ENCODE results near the gene TLDC2.
"Not testable (repeated sequence)": the region's sequence is repeated elsewhere in the genome, so short reads cannot be mapped to it uniquely, and the experiment has no call there.

Gene TLDC2

DNA sequence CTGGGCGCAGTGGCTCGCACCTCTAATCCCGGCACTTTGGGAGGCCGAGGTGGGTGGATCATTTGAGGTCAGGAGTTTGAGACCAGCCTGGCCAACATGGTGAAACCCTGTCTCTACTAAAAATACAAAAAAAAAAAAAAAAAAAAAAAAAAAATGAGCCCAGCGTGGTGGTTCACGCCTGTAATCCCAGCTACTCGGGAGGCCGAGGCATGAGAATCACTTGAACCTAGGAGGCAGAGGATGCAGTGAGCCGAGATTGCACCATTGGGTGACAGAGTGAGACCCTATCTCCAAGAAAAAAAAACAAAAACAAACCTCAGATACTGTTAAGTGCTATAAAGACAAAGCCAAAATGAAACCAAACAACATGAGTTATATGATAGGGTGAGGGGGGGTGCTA, 34.9 kb upstream of the TLDC2 start:
- not testable (repeated sequence) for H3K18ac ChIP-seq (ENCODE audit: low read depth in 1 of 2, low read length in 2 of 2); H4K91ac ChIP-seq (ENCODE audit: low read length); H2BK120ac ChIP-seq (ENCODE audit: low read depth, low read length); H3K9ac ChIP-seq (ENCODE audit: low read length); H3K9me3 ChIP-seq (ENCODE audit: control insufficient read depth, low read length); H4K8ac ChIP-seq (ENCODE audit: low read length); H3K14ac ChIP-seq (ENCODE audit: low read length in 2 of 2); H2AFZ ChIP-seq (ENCODE audit: low read depth, low read length); H3K4me2 ChIP-seq (ENCODE audit: low read length, poor library complexity, severe bottlenecking); H3K4me3 ChIP-seq (ENCODE audit: insufficient read depth in 1 of 2, low read depth in 1 of 2, low read length in 2 of 2); H2BK15ac ChIP-seq (ENCODE audit: low read depth, poor library complexity, severe bottlenecking); H2BK5ac ChIP-seq (ENCODE audit: low read depth, low read length, poor library complexity, severe bottlenecking); DNase-seq; H3K4ac ChIP-seq (ENCODE audit: low read depth in 1 of 2, low read length in 2 of 2); H3K23ac ChIP-seq (ENCODE audit: low read length in 2 of 2); H3K27me3 ChIP-seq (ENCODE audit: control insufficient read depth in 1 of 2, insufficient read depth in 1 of 2, low read length in 2 of 2)
- Histone ChIP-seq H3K27ac (ENCODE audit: low read length, poor library complexity, severe bottlenecking) (peak overlapping the region; percentile 76), H3K4me1 (ENCODE audit: control insufficient read depth, insufficient read depth, low read depth, low read length) (peaks cover 34% of the 10 kb centered on the region), H2BK12ac (ENCODE audit: low read length in 2 of 2) (peak overlapping the region in 1 of 2 experiments; percentile 9), H2AK5ac (ENCODE audit: low read length, severe bottlenecking) (peak overlapping the region; percentile 16), H3K79me1 (replicated peaks; ENCODE audit: low read length, poor library complexity, severe bottlenecking) (peaks cover 18% of the 10 kb centered on the region), H3K36me3 (ENCODE audit: control insufficient read depth in 1 of 2, insufficient read depth in 2 of 2, low read depth in 1 of 2, low read length in 2 of 2) (peaks cover 12 to 26% of the 10 kb centered on the region in 2 experiments)
- 98% methylated on average over 5 of the region's 9 CpGs for WGBS

DNA sequence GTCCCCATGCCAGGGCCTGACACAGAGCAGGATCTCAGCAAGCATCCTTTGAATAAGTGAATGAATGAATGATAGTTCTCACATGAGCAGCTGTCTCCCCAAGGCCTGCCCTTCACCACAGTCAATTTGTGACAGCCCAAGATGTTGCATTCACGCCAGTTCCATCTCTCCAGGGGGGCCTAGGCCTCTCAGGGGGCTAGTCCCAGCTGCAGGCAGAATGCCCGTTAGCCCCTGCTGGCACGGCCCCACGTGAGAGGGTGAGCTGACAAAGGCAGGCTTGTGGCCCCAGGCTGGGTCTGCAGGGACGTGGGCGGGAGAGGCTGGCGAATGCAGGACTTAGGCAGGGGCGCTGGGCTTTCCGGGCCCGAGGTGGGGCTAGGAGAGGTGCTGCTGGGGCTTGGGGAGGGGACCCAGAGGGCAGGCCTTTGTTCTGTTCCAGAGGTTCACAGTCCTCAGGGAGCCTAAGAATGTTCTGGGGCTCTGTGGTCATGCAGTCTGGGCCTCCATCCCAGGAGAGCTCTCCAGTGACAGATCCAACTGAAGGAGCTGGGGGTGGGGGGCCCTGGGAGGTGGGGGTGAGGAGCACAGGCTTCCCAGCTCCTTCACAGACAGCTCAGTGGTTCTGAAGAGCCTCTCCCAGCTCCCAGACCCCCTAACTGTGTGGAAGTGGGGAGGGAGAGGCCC, 30.5 kb upstream of the TLDC2 start:
- Histone ChIP-seq H3K14ac (ENCODE audit: low read length in 2 of 2) (peak overlapping the region in 1 of 2 experiments; percentile 14), H2BK15ac (ENCODE audit: low read depth, poor library complexity, severe bottlenecking) (peak overlapping the region; percentile 55), H2BK120ac (ENCODE audit: low read depth, low read length) (peak overlapping the region; percentile 46), H3K23ac (ENCODE audit: low read length in 2 of 2) (no peak overlapping the region), H3K4me1 (ENCODE audit: control insufficient read depth, insufficient read depth, low read depth, low read length) (peaks cover 39% of the 10 kb centered on the region), H3K4me2 (ENCODE audit: low read length, poor library complexity, severe bottlenecking) (no peak overlapping the region), H2BK12ac (ENCODE audit: low read length in 2 of 2) (peak overlapping the region; percentile 1 to 14), H2AK5ac (ENCODE audit: low read length, severe bottlenecking) (peak overlapping the region; percentile 87), H3K27ac (ENCODE audit: low read length, poor library complexity, severe bottlenecking) (peak overlapping the region; percentile 12), H3K9me3 (ENCODE audit: control insufficient read depth, low read length) (no peaks in the 10 kb centered on the region), H2BK5ac (ENCODE audit: low read depth, low read length, poor library complexity, severe bottlenecking) (peak overlapping the region; percentile 39), H3K27me3 (ENCODE audit: control insufficient read depth in 1 of 2, insufficient read depth in 1 of 2, low read length in 2 of 2) (no peaks in the 10 kb centered on the region), H4K91ac (ENCODE audit: low read length) (peak overlapping the region; percentile 65), H3K4ac (ENCODE audit: low read depth in 1 of 2, low read length in 2 of 2) (peak overlapping the region; percentile 46 to 78), H3K18ac (ENCODE audit: low read depth in 1 of 2, low read length in 2 of 2) (peak overlapping the region; percentile 11 to 22), H2AFZ (ENCODE audit: low read depth, low read length) (no peak overlapping the region), H3K4me3 (ENCODE audit: insufficient read depth in 1 of 2, low read depth in 1 of 2, low read length in 2 of 2) (no peak overlapping the region), H3K36me3 (ENCODE audit: control insufficient read depth in 1 of 2, insufficient read depth in 2 of 2, low read depth in 1 of 2, low read length in 2 of 2) (no peaks in the 10 kb centered on the region), H3K79me1 (replicated peaks; ENCODE audit: low read length, poor library complexity, severe bottlenecking) (peaks cover 10% of the 10 kb centered on the region), H3K9ac (ENCODE audit: low read length) (peak overlapping the region; percentile 40), H4K8ac (ENCODE audit: low read length) (peak overlapping the region; percentile 33)
- 91% methylated on average over 10 of the region's 10 CpGs for WGBS
- no peak for DNase-seq

DNA sequence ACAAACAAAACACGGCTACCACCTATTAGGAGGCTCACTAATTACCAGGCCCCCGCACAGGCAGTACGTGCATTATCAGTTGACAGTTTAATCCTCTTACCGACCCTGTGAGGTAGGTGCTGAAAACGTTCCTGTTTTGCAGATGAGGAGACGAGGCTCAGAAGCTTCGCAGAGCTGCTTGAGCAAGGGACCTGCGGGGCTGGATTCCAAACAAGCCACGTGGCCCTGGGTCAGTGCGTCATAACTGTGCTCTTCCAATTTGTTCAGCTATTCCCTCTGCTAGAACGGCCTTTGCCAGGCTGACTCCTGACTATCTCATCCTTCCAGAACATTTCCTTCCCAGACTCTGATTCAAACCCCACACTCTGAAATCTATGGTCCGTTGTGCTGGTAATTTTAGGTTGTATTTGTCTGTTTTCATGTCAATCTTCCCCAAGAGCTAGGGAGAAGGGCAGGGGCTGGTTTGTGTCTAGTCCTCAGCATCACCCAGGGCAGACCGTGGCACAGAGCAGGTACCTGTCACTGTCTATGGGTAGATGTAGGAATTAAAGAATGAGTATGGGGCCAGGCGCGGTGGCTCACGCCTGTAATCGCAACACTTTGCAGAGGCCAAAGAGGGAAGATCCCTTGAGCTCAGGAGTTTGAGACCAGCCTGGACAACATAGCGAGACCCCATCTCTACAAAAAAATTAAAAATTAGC, 28.8 kb upstream of the TLDC2 start:
- Histone ChIP-seq H3K27me3 (ENCODE audit: control insufficient read depth in 1 of 2, insufficient read depth in 1 of 2, low read length in 2 of 2) (no peaks in the 10 kb centered on the region), H3K14ac (ENCODE audit: low read length in 2 of 2) (no peak overlapping the region), H3K79me1 (replicated peaks; ENCODE audit: low read length, poor library complexity, severe bottlenecking) (peaks cover 12% of the 10 kb centered on the region), H2AFZ (ENCODE audit: low read depth, low read length) (no peak overlapping the region), H2BK12ac (ENCODE audit: low read length in 2 of 2) (peak overlapping the region in 1 of 2 experiments; percentile 79), H3K4me2 (ENCODE audit: low read length, poor library complexity, severe bottlenecking) (no peak overlapping the region), H3K27ac (ENCODE audit: low read length, poor library complexity, severe bottlenecking) (peak overlapping the region; percentile 6), H3K23ac (ENCODE audit: low read length in 2 of 2) (no peak overlapping the region), H2BK15ac (ENCODE audit: low read depth, poor library complexity, severe bottlenecking) (no peak overlapping the region), H4K91ac (ENCODE audit: low read length) (peak overlapping the region; percentile 48), H2AK5ac (ENCODE audit: low read length, severe bottlenecking) (no peak overlapping the region), H3K18ac (ENCODE audit: low read depth in 1 of 2, low read length in 2 of 2) (peak overlapping the region; percentile 68 to 90), H3K4me1 (ENCODE audit: control insufficient read depth, insufficient read depth, low read depth, low read length) (peaks cover 33% of the 10 kb centered on the region), H2BK120ac (ENCODE audit: low read depth, low read length) (peak overlapping the region; percentile 69), H3K9ac (ENCODE audit: low read length) (peak overlapping the region; percentile 80), H2BK5ac (ENCODE audit: low read depth, low read length, poor library complexity, severe bottlenecking) (no peak overlapping the region), H3K4ac (ENCODE audit: low read depth in 1 of 2, low read length in 2 of 2) (peak overlapping the region in 1 of 2 experiments; percentile 54), H3K4me3 (ENCODE audit: insufficient read depth in 1 of 2, low read depth in 1 of 2, low read length in 2 of 2) (no peak overlapping the region), H3K9me3 (ENCODE audit: control insufficient read depth, low read length) (no peaks in the 10 kb centered on the region), H4K8ac (ENCODE audit: low read length) (peak overlapping the region; percentile 52), H3K36me3 (ENCODE audit: control insufficient read depth in 1 of 2, insufficient read depth in 2 of 2, low read depth in 1 of 2, low read length in 2 of 2) (peaks cover 0 to 5% of the 10 kb centered on the region in 2 experiments)
- 59% methylated on average over 17 of the region's 18 CpGs for WGBS
- peak; percentile 92 for DNase-seq

DNA sequence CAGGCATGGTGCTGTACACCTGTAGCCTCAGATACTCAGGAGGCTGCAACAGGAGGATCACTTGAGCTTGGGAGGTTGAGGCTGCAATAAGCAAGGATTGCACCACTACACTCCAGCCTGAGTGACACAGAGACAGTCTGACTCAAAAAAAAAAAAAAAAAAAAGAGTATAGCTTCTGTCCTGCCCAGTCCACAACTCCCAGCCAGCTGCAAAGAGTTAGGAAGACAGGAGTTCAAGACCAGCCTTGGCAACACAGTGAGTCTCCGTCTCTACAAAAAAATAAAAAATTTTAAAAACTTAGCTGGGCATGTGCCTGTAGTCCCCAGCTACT, 28.3 kb upstream of the TLDC2 start:
- H4K91ac ChIP-seq (ENCODE audit: low read length) = no peak overlapping the region
- H2AK5ac ChIP-seq (ENCODE audit: low read length, severe bottlenecking) = no peak overlapping the region
- no peaks in the 10 kb centered on the region for H3K9me3 ChIP-seq (ENCODE audit: control insufficient read depth, low read length)
- H2BK12ac ChIP-seq (ENCODE audit: low read length in 2 of 2) = peak overlapping the region in 1 of 2 experiments; percentile 91
- DNase-seq = peak; percentile 72
- no peak overlapping the region for H3K23ac ChIP-seq (ENCODE audit: low read length in 2 of 2)
- no peak overlapping the region for H4K8ac ChIP-seq (ENCODE audit: low read length)
- H3K27me3 ChIP-seq (ENCODE audit: control insufficient read depth in 1 of 2, insufficient read depth in 1 of 2, low read length in 2 of 2) = no peaks in the 10 kb centered on the region
- peak overlapping the region; percentile 69 for H2BK120ac ChIP-seq (ENCODE audit: low read depth, low read length)
- no peak overlapping the region for H3K4me2 ChIP-seq (ENCODE audit: low read length, poor library complexity, severe bottlenecking)
- peaks cover 14% of the 10 kb centered on the region for H3K79me1 ChIP-seq (replicated peaks; ENCODE audit: low read length, poor library complexity, severe bottlenecking)
- peak overlapping the region; percentile 94 for H3K27ac ChIP-seq (ENCODE audit: low read length, poor library complexity, severe bottlenecking)
- no peak overlapping the region for H2BK15ac ChIP-seq (ENCODE audit: low read depth, poor library complexity, severe bottlenecking)
- WGBS = 83% methylated on average over 1 of the region's 1 CpG
- no peak overlapping the region for H3K14ac ChIP-seq (ENCODE audit: low read length in 2 of 2)
- peak overlapping the region; percentile 85 for H3K9ac ChIP-seq (ENCODE audit: low read length)
- H3K4me1 ChIP-seq (ENCODE audit: control insufficient read depth, insufficient read depth, low read depth, low read length) = peaks cover 32% of the 10 kb centered on the region
- H2BK5ac ChIP-seq (ENCODE audit: low read depth, low read length, poor library complexity, severe bottlenecking) = no peak overlapping the region
- H3K4me3 ChIP-seq (ENCODE audit: insufficient read depth in 1 of 2, low read depth in 1 of 2, low read length in 2 of 2) = peak overlapping the region in 1 of 2 experiments; percentile 0
- H3K4ac ChIP-seq (ENCODE audit: low read depth in 1 of 2, low read length in 2 of 2) = peak overlapping the region in 1 of 2 experiments; percentile 65
- peak overlapping the region; percentile 34 to 58 for H3K18ac ChIP-seq (ENCODE audit: low read depth in 1 of 2, low read length in 2 of 2)
- H3K36me3 ChIP-seq (ENCODE audit: control insufficient read depth in 1 of 2, insufficient read depth in 2 of 2, low read depth in 1 of 2, low read length in 2 of 2) = peaks cover 0 to 9% of the 10 kb centered on the region in 2 experiments
- no peak overlapping the region for H2AFZ ChIP-seq (ENCODE audit: low read depth, low read length)
